Heart left ventricle (tissue), 13 donors: Measurements from ENCODE around the gene CTSE.

Experiments
- CTCF ChIP-seq, 12 donors: fragments of 200-600 bp; sonication (generic) in 4 of 12; IDR thresholded peaks; one replicate each; pipeline versions ENCODE4 v1.5.0 to v1.8.0; 2018 to 2022; ENCODE audit warnings: antibody characterized with exemption in 12 of 12, mild to moderate bottlenecking in 5 of 12
- POLR2A ChIP-seq, 2 donors: fragments of 450-650 bp; IDR thresholded peaks; one replicate each; pipeline ENCODE4 v1.6.1; 2017; ENCODE audit warnings: antibody characterized with exemption in 2 of 2, mild to moderate bottlenecking in 2 of 2, moderate library complexity in 2 of 2
- donor health status: ischemic (EF 13 %, LVEDD 7.1; RV severe dilation, severe dysfunction).
- donor health status: DM: no; HTN: yes; CAD: no.
- donor health status: DM: no; HTN: no; CAD: no.
- donor health status: ischemic (EF 25% LVEDD 6.9; RV normal size, moderate dysfunction).
- donor health status: ischemic (EF 25% LVEDD 5.7; RV mildly dilated, moderate dysfunction).
- donor health status: ischemic (EF 35%, LVEDD 5.7; RV mildly dilated, moderate dysfunction).
- donor health status: nonischemic (EF 11% LVEDD 7.7; RV severe dilation, severe dysfunction).
- donor health status: DM: yes; HTN: yes; CAD: no.
- donor health status: PGD.
- donor health status: ischemic (EF 29% LVEDD 5.4; RV normal size, mild dysfunction).
- donor health status: nonischemic (EF 23%, LVEDD 6.1; RV moderate dilation, normal function).

GRCh38 chr1:205976036-205976435 lies 47.7 kb downstream of the CTSE start:
- no peak for TF ChIP-seq CTCF (IDR thresholded peaks at IDR 0.05)
- TF ChIP-seq POLR2A (IDR thresholded peaks at IDR 0.05), result no peak
